Activated T-helper 2 cell treated with anti-CD3 and anti-CD28 coated beads, Interferon-gamma antibody, Interleukin-2, Interleukin-4, amounts not matched to agents 10 μg/mL and 5 μg/mL and 100 μg/mL, durations not matched to agents 14 hours and 24 hours and 36 hours (primary cell): ENCODE measurements around the gene C1QA. TPM values are rescaled to one million over a fixed set of nuclear protein-coding genes. Genes with fewer than 3 reads are reported as not detected.

Experiments
- DNase-seq: peaks from one replicate; pipeline ENCODE4 v3.0.0; 2021; ENCODE audit warnings: low spot score
- H3K27ac Mint-ChIP-seq: one replicate; pipeline ENCODE4 v1.8.0; 2021; ENCODE audit warnings: mixed read lengths
- H3K27me3 Mint-ChIP-seq: one replicate; pipeline ENCODE4 v1.8.0; 2021; ENCODE audit warnings: low read depth, mixed read lengths
- H3K36me3 Mint-ChIP-seq: one replicate; pipeline ENCODE4 v1.8.0; 2021; ENCODE audit warnings: low read depth, mixed read lengths
- H3K4me1 Mint-ChIP-seq: one replicate; pipeline ENCODE4 v1.8.0; 2021; ENCODE audit warnings: low read depth, mixed read lengths
- H3K4me3 Mint-ChIP-seq: one replicate; pipeline ENCODE4 v1.8.0; 2021; ENCODE audit warnings: low read depth, mild to moderate bottlenecking, moderate library complexity, mixed read lengths
- H3K9me3 Mint-ChIP-seq: one replicate; pipeline ENCODE4 v1.8.0; 2021; ENCODE audit warnings: mixed read lengths
- intact Hi-C: fragments of 100-400 bp; cut with micrococcal nuclease; formaldehyde crosslinking; loops from one replicate; pipeline ENCODE4 v1.15.1; 2023
- total RNA-seq: library from RNA; stranded (reverse); gene quantifications from 2 replicates; pipeline ENCODE4 v1.2.3, GENCODE V29; 2022

The C1QA gene
- total RNA-seq = not detected in 2 replicates

DNA sequence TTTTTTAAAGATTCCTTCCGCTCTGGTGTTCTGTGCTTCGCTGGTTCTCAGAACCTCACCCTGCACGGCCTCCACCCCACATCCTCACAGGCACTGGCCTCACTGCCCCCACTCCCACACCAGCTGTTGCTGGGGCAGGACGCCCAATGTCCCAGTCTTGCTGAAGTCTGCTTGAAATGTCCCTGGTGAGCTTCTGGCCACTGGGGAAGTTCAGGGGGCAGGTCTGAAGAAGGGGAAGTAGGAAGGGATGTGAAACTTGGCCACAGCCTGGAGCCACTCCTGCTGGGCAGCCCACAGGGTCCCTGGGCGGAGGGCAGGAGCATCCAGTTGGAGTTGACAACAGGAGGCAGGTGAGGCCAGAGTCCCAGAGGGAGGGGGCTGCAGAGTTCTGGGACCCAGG lies at the start of gene C1QA:
Gene C1QA (plus strand): TSS at position 276 of the 400 bp plus-strand sequence. CDS start 989 bp downstream, outside the sequence.
- Mint-ChIP-seq H3K27me3 (peaks cover 3% of the 10 kb centered on the region), H3K9me3 (no peaks in the 10 kb centered on the region)

DNA sequence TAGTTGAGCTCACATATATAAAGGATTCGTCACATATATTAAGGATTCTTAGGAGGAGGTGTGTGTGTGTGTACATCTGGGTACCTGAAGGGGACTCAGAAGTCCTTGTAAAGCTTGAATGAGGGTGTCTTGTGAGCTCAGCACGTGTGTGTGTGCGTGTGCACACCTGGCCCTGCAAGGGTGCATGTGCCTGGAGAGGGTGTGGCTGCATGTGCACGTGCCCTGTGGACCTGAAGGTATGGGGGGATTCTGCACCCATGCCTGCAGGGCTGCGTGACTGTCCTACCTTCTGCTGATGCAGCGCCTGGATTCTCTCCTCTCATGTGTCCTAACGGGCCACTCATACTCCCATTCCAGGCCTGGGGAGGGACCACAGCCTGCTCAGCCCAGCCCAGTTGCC lies 49.2 kb upstream of the C1QA start:
- Mint-ChIP-seq H3K27ac (no peak overlapping the region), H3K4me3 (no peak overlapping the region), H3K4me1 (no peaks in the 10 kb centered on the region), H3K36me3 (no peaks in the 10 kb centered on the region), H3K27me3 (no peaks in the 10 kb centered on the region), H3K9me3 (no peaks in the 10 kb centered on the region)
- DNase-seq = no peak
- intact Hi-C loops = no loop called here

More for the DNA sequence above, at the start of gene C1QA:
- Mint-ChIP-seq H3K4me3 (no peak within 1 kb of the TSS), H3K27ac (no peak within 1 kb of the TSS), H3K36me3 (no peaks in the 10 kb centered on the region), H3K4me1 (no peaks in the 10 kb centered on the region)
- intact Hi-C loops = no loop called here
- DNase-seq = no peak

DNA sequence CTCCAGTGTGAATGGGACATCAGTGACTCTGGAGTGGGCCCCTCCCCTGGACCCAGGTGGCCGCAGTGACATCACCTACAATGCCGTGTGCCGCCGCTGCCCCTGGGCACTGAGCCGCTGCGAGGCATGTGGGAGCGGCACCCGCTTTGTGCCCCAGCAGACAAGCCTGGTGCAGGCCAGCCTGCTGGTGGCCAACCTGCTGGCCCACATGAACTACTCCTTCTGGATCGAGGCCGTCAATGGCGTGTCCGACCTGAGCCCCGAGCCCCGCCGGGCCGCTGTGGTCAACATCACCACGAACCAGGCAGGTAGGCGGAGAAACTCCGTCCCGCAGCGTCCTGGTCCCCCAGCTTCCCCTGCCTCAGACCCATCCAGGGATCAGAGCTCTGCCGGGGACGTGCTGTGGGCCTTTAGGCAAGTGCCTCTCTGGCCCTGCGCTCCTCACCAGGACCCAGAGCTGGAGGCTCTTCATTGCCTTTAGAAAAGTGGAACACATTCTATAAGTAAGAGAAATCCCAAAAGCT lies 47.5 kb upstream of the C1QA start:
- H3K4me3 Mint-ChIP-seq = no peak overlapping the region
- H3K27ac Mint-ChIP-seq = no peak overlapping the region
- no peak for DNase-seq
- H3K36me3 Mint-ChIP-seq = no peaks in the 10 kb centered on the region
- H3K4me1 Mint-ChIP-seq = no peaks in the 10 kb centered on the region
- H3K9me3 Mint-ChIP-seq = no peaks in the 10 kb centered on the region
- H3K27me3 Mint-ChIP-seq = no peaks in the 10 kb centered on the region
- intact Hi-C loops = no loop called here

DNA sequence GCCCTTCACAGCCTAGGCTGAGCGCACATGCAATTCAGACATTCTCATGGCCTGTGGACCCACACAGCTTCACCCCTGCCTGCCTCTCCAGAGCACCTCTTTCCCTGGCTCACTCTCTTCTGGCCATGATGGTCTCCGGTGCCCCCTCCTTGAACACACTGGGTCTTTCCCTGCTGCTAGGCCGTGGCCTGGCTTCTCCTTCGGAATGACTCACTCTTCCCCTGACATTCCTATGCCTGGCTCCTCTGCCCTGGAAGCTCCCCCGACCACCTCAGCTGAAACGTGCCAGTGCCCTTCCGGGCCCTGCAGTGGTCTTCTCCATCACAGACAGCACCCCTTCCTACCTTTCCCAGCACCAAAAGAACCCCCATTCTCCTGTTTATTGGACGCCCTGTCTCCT lies 44.9 kb upstream of the C1QA start:
- no peak for DNase-seq
- no peaks in the 10 kb centered on the region for H3K4me1 Mint-ChIP-seq
- no peaks in the 10 kb centered on the region for H3K36me3 Mint-ChIP-seq
- H3K9me3 Mint-ChIP-seq = no peaks in the 10 kb centered on the region
- intact Hi-C loops = no loop called here
- no peak overlapping the region for H3K27ac Mint-ChIP-seq
- H3K4me3 Mint-ChIP-seq = no peak overlapping the region
- no peaks in the 10 kb centered on the region for H3K27me3 Mint-ChIP-seq

GRCh38 chr1:22592051-22592450 lies 44.4 kb upstream of the C1QA start:
- H3K36me3 Mint-ChIP-seq = no peaks in the 10 kb centered on the region
- H3K27ac Mint-ChIP-seq = no peak overlapping the region
- H3K4me1 Mint-ChIP-seq = no peaks in the 10 kb centered on the region
- no peaks in the 10 kb centered on the region for H3K27me3 Mint-ChIP-seq
- no peaks in the 10 kb centered on the region for H3K9me3 Mint-ChIP-seq
- no peak for DNase-seq
- H3K4me3 Mint-ChIP-seq = no peak overlapping the region
- intact Hi-C loops = no loop called here

DNA sequence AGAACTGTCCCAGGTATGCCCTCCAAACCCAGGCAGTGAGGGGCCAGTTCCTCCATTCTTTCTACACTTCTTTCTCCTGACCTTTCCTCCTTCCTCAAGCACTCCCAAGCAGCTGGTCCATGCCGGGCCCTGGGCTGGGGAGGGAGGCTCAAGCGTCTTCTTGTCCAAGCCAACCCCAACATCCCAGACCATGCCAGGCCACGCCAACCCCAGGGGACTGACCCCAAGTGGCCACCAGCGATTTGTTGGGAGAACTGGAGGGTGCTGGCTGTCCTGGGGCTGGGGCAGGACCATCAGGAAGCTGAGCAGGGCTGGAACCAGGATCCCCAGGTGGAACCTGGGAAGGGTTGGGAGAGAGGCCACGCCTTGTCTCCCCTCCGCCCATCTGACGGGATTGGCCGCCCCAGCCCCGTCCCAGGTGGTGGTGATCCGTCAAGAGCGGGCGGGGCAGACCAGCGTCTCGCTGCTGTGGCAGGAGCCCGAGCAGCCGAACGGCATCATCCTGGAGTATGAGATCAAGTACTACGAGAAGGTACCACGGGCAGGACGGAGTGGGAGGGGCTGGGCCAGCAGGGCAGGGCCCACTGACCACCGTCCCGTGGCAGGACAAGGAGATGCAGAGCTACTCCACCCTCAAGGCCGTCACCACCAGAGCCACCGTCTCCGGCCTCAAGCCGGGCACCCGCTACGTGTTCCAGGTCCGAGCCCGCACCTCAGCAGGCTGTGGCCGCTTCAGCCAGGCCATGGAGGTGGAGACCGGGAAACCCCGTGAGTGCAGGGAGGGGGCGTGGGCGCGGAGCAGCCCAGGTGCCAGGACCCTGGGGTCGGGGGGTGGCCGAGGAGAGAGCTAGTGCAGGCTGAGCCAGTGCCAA lies 43.3 kb upstream of the C1QA start:
- no peak for DNase-seq
- Mint-ChIP-seq H3K4me1 (no peaks in the 10 kb centered on the region), H3K4me3 (no peak overlapping the region), H3K36me3 (no peaks in the 10 kb centered on the region), H3K9me3 (no peaks in the 10 kb centered on the region), H3K27me3 (no peaks in the 10 kb centered on the region), H3K27ac (no peak overlapping the region)
- intact Hi-C loops = no loop called here

DNA sequence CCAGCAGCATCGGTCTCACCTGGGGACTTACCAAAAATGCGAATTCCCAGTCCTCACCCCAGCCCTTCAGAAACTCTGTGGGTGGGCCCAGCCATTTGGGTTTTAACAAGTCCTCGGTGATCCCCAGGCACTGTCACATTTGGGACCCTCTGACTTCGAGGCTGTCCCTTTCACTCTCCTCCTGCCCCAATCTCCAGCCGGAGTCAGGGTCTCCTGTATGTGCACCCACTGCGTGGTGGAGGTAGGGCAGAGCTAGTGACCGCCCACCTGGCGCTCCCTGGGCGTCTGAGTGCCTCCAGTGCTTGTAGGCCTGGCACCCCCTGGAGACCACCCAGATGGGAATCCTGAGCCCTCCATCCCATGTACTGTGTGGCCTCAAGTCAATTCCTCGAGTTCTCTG lies 42.0 kb upstream of the C1QA start:
- Mint-ChIP-seq H3K27me3 (no peaks in the 10 kb centered on the region), H3K27ac (no peak overlapping the region), H3K4me1 (no peaks in the 10 kb centered on the region), H3K36me3 (no peaks in the 10 kb centered on the region), H3K4me3 (no peak overlapping the region), H3K9me3 (no peaks in the 10 kb centered on the region)
- no peak for DNase-seq
- intact Hi-C loops = no loop called here

DNA sequence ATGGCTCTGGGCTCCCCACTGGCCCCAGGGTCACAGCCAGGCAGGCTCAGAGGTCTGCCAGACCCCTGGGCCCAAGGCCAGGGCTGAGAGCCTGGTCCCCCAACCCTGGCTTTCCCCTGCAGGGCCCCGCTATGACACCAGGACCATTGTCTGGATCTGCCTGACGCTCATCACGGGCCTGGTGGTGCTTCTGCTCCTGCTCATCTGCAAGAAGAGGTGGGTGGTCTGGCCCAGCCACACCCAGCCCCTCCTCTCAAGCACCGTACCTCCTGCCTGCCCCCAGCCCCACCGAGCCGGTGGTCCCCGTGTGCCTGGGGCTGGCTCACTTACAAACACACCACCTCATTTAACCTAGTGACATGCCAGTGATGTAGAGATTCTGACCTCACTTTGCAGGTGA lies 41.3 kb upstream of the C1QA start:
- intact Hi-C loops = no loop called here
- no peak overlapping the region for H3K4me3 Mint-ChIP-seq
- no peaks in the 10 kb centered on the region for H3K27me3 Mint-ChIP-seq
- no peaks in the 10 kb centered on the region for H3K9me3 Mint-ChIP-seq
- H3K27ac Mint-ChIP-seq = no peak overlapping the region
- H3K4me1 Mint-ChIP-seq = no peaks in the 10 kb centered on the region
- H3K36me3 Mint-ChIP-seq = no peaks in the 10 kb centered on the region
- no peak for DNase-seq

GRCh38 chr1:22597301-22597965 lies 39.0 kb upstream of the C1QA start:
- no peaks in the 10 kb centered on the region for H3K27me3 Mint-ChIP-seq
- H3K4me3 Mint-ChIP-seq = no peak overlapping the region
- no peaks in the 10 kb centered on the region for H3K36me3 Mint-ChIP-seq
- intact Hi-C loops = no loop called here
- no peaks in the 10 kb centered on the region for H3K9me3 Mint-ChIP-seq
- DNase-seq = no peak
- no peaks in the 10 kb centered on the region for H3K4me1 Mint-ChIP-seq
- no peak overlapping the region for H3K27ac Mint-ChIP-seq

DNA sequence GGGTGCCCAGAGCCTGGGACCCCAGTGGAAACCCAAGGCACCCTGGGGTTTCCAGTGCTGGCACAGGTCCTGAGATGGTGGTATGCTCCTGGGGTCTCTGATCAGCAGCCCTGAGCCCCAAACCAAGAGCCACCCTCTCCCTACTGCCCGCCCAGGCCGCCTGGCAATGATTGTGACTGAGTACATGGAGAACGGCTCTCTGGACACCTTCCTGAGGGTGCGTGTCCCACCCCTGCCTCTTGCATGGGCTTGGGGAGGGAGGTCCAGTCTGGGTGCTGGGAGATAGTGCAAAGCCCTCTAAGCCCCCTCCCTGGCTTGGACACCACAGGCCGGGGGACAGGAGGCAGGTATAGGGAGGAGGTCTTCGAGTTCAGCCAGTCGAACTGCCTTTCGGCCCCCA lies 38.4 kb upstream of the C1QA start:
- Mint-ChIP-seq H3K36me3 (no peaks in the 10 kb centered on the region), H3K9me3 (no peaks in the 10 kb centered on the region), H3K27me3 (no peaks in the 10 kb centered on the region), H3K4me3 (no peak overlapping the region), H3K4me1 (no peaks in the 10 kb centered on the region), H3K27ac (no peak overlapping the region)
- intact Hi-C loops = no loop called here
- no peak for DNase-seq

DNA sequence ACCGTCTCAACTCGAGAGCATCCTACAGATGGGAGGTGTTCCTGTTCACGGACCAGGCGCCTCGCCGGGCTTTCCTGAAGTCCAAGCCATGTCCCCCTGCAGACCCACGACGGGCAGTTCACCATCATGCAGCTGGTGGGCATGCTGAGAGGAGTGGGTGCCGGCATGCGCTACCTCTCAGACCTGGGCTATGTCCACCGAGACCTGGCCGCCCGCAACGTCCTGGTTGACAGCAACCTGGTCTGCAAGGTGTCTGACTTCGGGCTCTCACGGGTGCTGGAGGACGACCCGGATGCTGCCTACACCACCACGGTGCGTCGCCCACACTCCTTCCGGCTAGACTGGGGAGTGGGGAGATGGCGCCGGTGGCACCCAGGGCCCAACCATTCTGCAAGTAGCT lies 37.7 kb upstream of the C1QA start:
- Mint-ChIP-seq H3K27me3 (no peaks in the 10 kb centered on the region), H3K9me3 (no peaks in the 10 kb centered on the region), H3K4me3 (no peak overlapping the region), H3K27ac (no peak overlapping the region), H3K36me3 (no peaks in the 10 kb centered on the region), H3K4me1 (no peaks in the 10 kb centered on the region)
- DNase-seq = no peak
- intact Hi-C loops = no loop called here

DNA sequence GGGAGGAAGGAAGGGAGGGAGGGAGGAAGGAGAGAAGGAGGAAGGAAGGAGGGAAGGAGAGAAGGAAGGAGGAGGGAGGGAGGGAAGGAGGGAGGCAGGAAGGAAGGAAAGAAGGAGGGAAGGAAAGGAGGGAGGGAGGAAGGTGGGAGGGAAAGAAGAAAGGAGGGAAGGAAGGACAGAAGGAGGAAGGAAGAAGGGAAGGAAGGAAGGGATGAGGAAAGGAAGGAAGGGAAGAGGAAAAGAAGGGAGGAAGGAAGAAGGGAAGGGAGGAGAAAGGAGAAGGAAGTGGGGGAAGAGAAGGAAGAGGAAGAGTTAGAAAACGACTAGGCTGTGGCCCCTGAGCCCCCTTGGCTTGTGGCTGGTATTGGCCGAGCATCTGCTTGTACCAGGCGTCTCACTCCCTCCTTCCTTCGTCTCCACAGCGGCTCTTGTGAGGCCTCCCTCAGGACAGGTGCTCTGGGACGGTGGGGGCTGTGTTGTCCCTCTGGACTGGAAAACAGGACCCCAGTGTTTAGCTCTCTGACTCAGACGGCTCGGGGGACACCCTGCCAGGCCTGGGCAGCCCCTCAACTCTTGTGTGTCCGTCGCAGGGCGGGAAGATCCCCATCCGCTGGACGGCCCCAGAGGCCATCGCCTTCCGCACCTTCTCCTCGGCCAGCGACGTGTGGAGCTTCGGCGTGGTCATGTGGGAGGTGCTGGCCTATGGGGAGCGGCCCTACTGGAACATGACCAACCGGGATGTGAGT lies 36.2 kb upstream of the C1QA start:
- H3K4me3 Mint-ChIP-seq = no peak overlapping the region
- intact Hi-C loops = no loop called here
- no peaks in the 10 kb centered on the region for H3K36me3 Mint-ChIP-seq
- H3K4me1 Mint-ChIP-seq = no peaks in the 10 kb centered on the region
- DNase-seq = no peak
- H3K27me3 Mint-ChIP-seq = no peaks in the 10 kb centered on the region
- H3K27ac Mint-ChIP-seq = no peak overlapping the region
- H3K9me3 Mint-ChIP-seq = no peaks in the 10 kb centered on the region
